Measurements from ENCODE around the gene SLC22A5.

The SLC22A5 gene

DNA sequence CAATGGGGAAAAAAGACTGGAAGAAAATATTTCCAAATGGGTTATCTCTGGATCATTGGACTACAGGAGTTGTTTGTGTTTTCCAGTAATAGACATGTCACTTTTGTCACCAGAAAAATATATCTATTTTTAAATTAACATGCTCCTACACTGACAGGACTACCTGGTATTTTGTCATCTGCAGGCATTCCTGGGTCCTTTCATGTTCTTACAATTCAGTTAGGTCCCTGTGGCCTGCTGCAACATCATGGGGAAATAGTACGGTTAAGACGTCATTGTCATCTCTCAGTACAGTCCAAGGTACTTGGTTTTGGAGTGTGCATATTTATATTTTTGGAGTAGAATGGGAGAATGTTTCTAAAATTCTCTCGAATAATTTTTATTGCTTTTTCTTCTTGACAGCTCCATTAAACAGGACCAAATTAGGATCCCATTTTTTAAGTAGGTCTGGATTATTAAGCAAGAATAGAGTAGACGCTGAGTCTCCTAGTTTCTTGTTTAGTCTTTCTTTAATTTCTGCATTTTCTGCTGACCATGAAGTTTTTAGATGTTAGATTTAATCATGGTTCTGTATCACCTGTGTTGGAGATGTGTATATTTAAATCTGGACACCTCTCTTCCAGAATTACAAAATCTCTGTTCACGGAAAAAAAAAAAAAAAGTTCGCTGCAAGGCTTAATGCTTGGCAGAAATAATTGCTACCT is 46.9 kb downstream of the SLC22A5 start:
- Histone ChIP-seq H3K9me3 (ENCODE audit: insufficient read depth, low read depth, low read length) (no peaks in the 10 kb centered on the region), H3K27me3 (ENCODE audit: insufficient read depth, low read length) (no peaks in the 10 kb centered on the region; the same call in 1 of the 2 replicates), H3K36me3 (ENCODE audit: insufficient read depth, low read length) (no peaks in the 10 kb centered on the region), H3K27ac (ENCODE audit: low read depth, low read length) (no peak overlapping the region), H3K9ac (ENCODE audit: low read depth, low read length) (no peak overlapping the region), H3K4me1 (ENCODE audit: insufficient read depth, low read length) (peaks cover 4% of the 10 kb centered on the region), H3K4me3 (ENCODE audit: low read length) (no peak overlapping the region)
- 93% methylated on average over 6 of the region's 6 CpGs for WGBS

DNA sequence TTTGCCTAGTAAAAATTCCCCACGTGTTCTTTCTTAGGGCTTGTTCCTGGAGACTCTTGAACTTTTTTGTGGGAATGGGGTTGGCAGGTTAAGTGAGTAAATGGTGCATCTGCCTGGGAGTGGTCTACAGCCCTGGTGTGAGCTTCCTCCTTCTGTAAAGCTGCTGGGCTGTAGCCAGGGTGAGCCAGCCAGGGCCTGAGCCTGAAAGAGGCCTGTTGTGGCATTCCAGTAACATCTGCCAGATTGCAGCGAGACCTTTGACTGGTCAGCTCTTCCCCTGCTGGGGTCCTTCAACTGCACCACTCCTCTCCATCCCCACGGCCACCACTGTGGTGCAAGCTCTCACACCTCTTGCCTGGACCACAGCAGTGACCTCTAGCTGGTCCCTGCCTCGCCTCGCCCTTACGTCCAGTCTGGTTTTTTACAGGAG is 47.5 kb downstream of the SLC22A5 start:
- no peak overlapping the region for H3K4me3 ChIP-seq (ENCODE audit: low read length)
- no peaks in the 10 kb centered on the region for H3K9me3 ChIP-seq (ENCODE audit: insufficient read depth, low read depth, low read length)
- no peaks in the 10 kb centered on the region for H3K27me3 ChIP-seq (ENCODE audit: insufficient read depth, low read length)
- H3K4me1 ChIP-seq (ENCODE audit: insufficient read depth, low read length), result peaks cover 4% of the 10 kb centered on the region
- WGBS, result 91% methylated on average over 6 of the region's 6 CpGs
- no peak overlapping the region for H3K27ac ChIP-seq (ENCODE audit: low read depth, low read length)
- no peak overlapping the region for H3K9ac ChIP-seq (ENCODE audit: low read depth, low read length)
- no peaks in the 10 kb centered on the region for H3K36me3 ChIP-seq (ENCODE audit: insufficient read depth, low read length)

DNA sequence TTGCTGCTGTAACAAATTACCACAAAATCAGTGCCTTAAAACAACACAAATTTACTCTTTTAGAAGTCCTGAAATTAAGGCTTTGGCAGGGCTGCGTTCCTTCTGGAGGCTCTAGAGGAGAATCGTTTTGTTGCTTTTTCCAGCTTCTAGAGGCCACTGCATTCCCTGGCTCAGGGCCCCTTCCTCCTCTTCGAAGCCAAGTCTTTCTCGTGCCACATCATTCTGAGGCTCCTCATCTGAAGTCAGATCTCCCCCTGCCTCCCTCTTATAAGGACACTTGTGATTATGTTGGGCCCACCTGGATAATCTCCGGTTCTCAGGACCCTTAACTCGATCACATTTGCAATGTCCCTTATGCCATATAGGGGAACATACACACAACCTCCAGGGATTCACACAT is 48.0 kb downstream of the SLC22A5 start:
- H3K9ac ChIP-seq (ENCODE audit: low read depth, low read length), result no peak overlapping the region

DNA sequence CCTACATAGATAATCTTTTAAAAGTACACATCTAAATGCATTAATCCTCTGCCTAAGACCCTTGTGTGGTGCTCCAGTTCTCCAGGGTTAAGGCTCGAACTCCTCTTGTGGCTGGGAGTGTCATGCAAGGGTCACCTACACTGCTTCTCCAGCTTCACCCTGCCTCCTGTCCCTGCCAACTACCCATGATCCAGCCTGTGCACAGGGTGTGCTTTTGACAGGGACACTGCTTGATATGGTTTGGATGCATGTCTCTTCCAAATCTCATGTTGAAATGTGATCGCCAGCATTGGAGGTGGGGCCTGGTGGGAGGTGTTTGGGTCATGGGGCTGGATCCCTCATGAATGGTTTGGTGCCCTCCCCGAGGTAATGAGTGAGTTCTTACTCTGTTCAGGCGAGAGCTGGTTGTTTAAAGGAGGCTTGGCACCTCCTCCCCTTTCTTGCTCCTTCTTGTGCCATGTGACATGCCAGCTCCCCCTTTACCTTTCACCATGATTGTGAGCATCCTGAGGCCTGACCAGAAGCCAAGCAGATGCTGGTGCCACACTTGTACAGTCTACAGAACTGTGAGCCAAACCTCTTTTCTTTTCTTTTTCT is 48.5 kb downstream of the SLC22A5 start:
- no peaks in the 10 kb centered on the region for H3K9me3 ChIP-seq (ENCODE audit: insufficient read depth, low read depth, low read length)
- no peaks in the 10 kb centered on the region for H3K36me3 ChIP-seq (ENCODE audit: insufficient read depth, low read length)
- no peak overlapping the region for H3K4me3 ChIP-seq (ENCODE audit: low read length)
- H3K4me1 ChIP-seq (ENCODE audit: insufficient read depth, low read length), result peaks cover 4% of the 10 kb centered on the region
- no peak overlapping the region for H3K9ac ChIP-seq (ENCODE audit: low read depth, low read length)
- no peaks in the 10 kb centered on the region for H3K27me3 ChIP-seq (ENCODE audit: insufficient read depth, low read length)
- H3K27ac ChIP-seq (ENCODE audit: low read depth, low read length), result no peak overlapping the region
- WGBS, result 93% methylated on average over 4 of the region's 4 CpGs

More for the DNA sequence above, 48.0 kb downstream of the SLC22A5 start:
- Histone ChIP-seq H3K4me1 (ENCODE audit: insufficient read depth, low read length) (peaks cover 4% of the 10 kb centered on the region), H3K4me3 (ENCODE audit: low read length) (no peak overlapping the region), H3K36me3 (ENCODE audit: insufficient read depth, low read length) (no peaks in the 10 kb centered on the region), H3K9me3 (ENCODE audit: insufficient read depth, low read depth, low read length) (no peaks in the 10 kb centered on the region), H3K27ac (ENCODE audit: low read depth, low read length) (no peak overlapping the region), H3K27me3 (ENCODE audit: insufficient read depth, low read length) (no peaks in the 10 kb centered on the region)
- 94% methylated on average over 6 of the region's 6 CpGs for WGBS

GRCh38 chr5:132418881-132419280 is 49.4 kb downstream of the SLC22A5 start:
- Histone ChIP-seq H3K27me3 (ENCODE audit: insufficient read depth, low read length) (no peaks in the 10 kb centered on the region), H3K4me3 (ENCODE audit: low read length) (no peak overlapping the region), H3K36me3 (ENCODE audit: insufficient read depth, low read length) (no peaks in the 10 kb centered on the region), H3K27ac (ENCODE audit: low read depth, low read length) (no peak overlapping the region), H3K9me3 (ENCODE audit: insufficient read depth, low read depth, low read length) (no peaks in the 10 kb centered on the region), H3K9ac (ENCODE audit: low read depth, low read length) (no peak overlapping the region), H3K4me1 (ENCODE audit: insufficient read depth, low read length) (peaks cover 4% of the 10 kb centered on the region)
- WGBS, result 94% methylated on average over 2 of the region's 2 CpGs

DNA sequence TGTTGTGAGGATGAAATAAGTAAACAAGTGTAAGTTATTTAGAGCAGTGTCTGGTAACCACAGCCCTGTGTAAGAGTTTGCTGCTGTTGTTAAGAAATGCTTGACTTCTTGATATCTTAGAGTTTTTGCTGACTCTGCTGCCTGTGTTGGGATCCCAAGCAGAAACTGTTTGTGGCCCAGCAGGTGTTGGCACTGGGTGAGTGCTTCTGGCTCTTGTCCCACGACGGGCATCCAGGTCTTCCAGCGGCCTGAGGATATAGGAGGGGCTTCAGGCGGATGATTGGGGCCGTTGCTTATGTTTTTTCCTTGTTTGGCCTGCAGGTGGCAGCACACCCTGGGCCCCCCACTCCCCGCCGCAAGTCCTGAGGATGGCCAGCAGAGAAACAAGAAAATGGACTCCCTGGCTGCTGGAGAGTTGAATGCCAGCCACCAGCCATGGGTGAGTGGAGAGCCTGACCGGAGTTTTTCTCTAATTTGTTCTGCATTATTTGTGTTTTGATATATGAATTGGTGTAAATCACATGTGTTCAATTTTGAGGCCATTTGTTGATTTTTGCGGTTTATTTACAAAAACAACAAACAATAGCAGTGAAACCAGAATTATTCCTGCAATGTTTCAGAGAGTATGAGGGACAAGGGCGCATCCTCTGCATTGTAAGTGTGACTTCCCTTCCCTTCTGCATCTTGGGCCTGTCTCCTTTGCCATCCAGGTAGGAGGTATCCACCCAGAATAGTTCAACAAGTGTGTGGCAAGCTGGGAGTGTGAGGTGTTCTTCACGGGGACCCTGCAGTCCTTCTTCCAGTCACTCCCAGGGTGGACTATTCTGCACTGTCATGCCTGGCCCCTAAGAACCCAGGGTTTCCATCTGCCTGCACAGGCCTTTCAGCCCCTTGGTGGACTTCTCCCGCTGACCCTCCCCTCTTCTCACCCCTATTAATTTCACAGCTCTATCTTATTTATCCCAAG is 50.3 kb downstream of the SLC22A5 start:
- H3K27me3 ChIP-seq (ENCODE audit: insufficient read depth, low read length), result no peaks in the 10 kb centered on the region
- no peak overlapping the region for H3K9ac ChIP-seq (ENCODE audit: low read depth, low read length)
- H3K9me3 ChIP-seq (ENCODE audit: insufficient read depth, low read depth, low read length), result no peaks in the 10 kb centered on the region
- H3K4me1 ChIP-seq (ENCODE audit: insufficient read depth, low read length), result peaks cover 4% of the 10 kb centered on the region
- WGBS, result 35% methylated on average over 12 of the region's 12 CpGs
- H3K36me3 ChIP-seq (ENCODE audit: insufficient read depth, low read length), result no peaks in the 10 kb centered on the region
- no peak overlapping the region for H3K27ac ChIP-seq (ENCODE audit: low read depth, low read length)
- H3K4me3 ChIP-seq (ENCODE audit: low read length), result no peak overlapping the region

GRCh38 chr5:132420706-132421272 is 51.3 kb downstream of the SLC22A5 start:
- Histone ChIP-seq H3K9ac (ENCODE audit: low read depth, low read length) (no peak overlapping the region), H3K27ac (ENCODE audit: low read depth, low read length) (no peak overlapping the region), H3K9me3 (ENCODE audit: insufficient read depth, low read depth, low read length) (no peaks in the 10 kb centered on the region), H3K4me3 (ENCODE audit: low read length) (no peak overlapping the region), H3K4me1 (ENCODE audit: insufficient read depth, low read length) (peaks cover 4% of the 10 kb centered on the region), H3K36me3 (ENCODE audit: insufficient read depth, low read length) (no peaks in the 10 kb centered on the region), H3K27me3 (ENCODE audit: insufficient read depth, low read length) (no peaks in the 10 kb centered on the region)
- 92% methylated on average over 6 of the region's 7 CpGs for WGBS

DNA sequence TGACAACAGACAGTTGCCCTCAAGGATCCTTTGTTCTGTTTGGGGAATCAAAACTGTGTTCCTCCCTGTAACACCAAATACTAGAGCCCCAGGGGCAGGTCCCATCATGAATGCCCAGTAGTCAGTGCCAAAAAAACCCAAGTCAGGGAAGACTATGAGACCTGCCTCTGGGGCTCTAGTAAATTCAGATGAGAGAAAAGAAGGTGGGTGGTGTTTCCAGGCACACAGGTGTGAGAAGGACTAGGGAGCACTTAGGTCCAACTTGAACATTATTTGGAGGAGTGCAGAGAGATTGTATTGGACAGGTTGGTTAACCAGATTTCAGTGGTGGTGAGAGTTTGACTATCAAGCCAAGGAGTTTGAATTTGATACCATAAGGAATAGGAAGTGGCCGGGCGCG is 52.0 kb downstream of the SLC22A5 start:
- no peak overlapping the region for H3K9ac ChIP-seq (ENCODE audit: low read depth, low read length)

DNA sequence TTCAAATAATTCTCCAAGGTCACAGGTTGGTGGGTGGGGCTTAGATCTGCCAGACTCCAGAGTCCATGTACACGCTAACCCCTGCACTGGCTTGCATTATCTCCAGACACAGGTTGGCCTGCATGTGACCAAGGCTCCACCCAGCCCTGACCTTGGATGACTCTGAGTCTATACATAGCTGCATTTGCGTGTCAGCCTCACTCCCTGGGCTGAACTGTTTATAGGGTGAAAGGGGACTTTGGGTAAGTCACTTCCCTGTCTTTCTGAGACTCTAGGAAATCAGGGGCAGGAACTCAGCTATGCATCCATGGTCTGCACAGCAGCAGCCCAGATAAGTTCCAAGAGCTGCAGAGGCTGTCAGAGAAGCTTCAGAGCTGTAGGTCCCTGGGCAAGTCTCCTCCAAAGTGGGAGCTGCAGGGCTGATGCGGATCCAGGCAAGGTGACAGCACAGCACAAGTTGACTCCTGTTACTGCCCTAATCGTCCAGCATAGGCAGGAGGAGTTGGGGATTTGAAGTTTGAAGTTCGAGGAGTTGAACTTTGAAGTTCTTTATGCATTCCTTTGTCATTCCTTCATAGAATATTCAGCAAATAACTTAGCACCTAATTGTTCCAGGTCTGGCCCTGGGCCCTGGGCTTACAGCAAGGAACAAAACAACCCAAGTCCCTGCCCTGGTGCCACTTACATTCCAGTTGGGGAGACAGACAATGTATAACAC is 53.4 kb downstream of the SLC22A5 start:
- Histone ChIP-seq H3K4me1 (ENCODE audit: insufficient read depth, low read length) (peaks cover 14% of the 10 kb centered on the region), H3K9ac (ENCODE audit: low read depth, low read length) (no peak overlapping the region), H3K27me3 (ENCODE audit: insufficient read depth, low read length) (no peaks in the 10 kb centered on the region), H3K36me3 (ENCODE audit: insufficient read depth, low read length) (no peaks in the 10 kb centered on the region), H3K4me3 (ENCODE audit: low read length) (no peak overlapping the region), H3K9me3 (ENCODE audit: insufficient read depth, low read depth, low read length) (no peaks in the 10 kb centered on the region), H3K27ac (ENCODE audit: low read depth, low read length) (no peak overlapping the region)
- WGBS, result 72% methylated on average over 4 of the region's 5 CpGs

More for the DNA sequence above, 52.0 kb downstream of the SLC22A5 start:
- H3K27me3 ChIP-seq (ENCODE audit: insufficient read depth, low read length), result no peaks in the 10 kb centered on the region
- H3K9me3 ChIP-seq (ENCODE audit: insufficient read depth, low read depth, low read length), result no peaks in the 10 kb centered on the region
- H3K36me3 ChIP-seq (ENCODE audit: insufficient read depth, low read length), result no peaks in the 10 kb centered on the region
- H3K27ac ChIP-seq (ENCODE audit: low read depth, low read length), result no peak overlapping the region
- H3K4me3 ChIP-seq (ENCODE audit: low read length), result no peak overlapping the region
- 95% methylated on average over 3 of the region's 3 CpGs for WGBS
- H3K4me1 ChIP-seq (ENCODE audit: insufficient read depth, low read length), result peaks cover 4% of the 10 kb centered on the region

DNA sequence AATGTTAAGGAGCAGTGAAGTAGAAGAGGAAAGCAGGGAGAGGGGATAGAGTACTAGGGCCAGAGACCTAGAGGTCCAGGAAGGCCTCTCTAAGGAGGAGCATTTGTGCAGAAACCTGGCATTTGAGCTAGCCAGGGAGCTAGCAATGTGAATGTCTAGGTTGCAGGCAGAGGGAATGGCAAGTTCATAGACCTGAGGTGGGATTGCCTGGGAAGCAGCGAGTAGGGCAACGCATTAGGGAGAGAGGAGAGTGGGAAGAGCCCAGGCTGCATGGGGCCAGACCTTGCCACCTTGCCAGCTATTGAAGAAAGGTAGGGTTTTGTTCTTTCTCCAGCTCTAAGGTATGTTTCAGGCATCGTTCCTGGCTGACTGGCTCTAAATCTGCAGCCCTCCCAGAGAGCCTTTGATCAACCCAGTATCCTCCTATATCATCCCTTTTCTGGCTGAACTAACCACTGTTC is 54.0 kb downstream of the SLC22A5 start:
- Histone ChIP-seq H3K4me3 (ENCODE audit: low read length) (no peak overlapping the region), H3K9me3 (ENCODE audit: insufficient read depth, low read depth, low read length) (no peaks in the 10 kb centered on the region), H3K4me1 (ENCODE audit: insufficient read depth, low read length) (peaks cover 15% of the 10 kb centered on the region), H3K27me3 (ENCODE audit: insufficient read depth, low read length) (no peaks in the 10 kb centered on the region), H3K27ac (ENCODE audit: low read depth, low read length) (no peak overlapping the region), H3K36me3 (ENCODE audit: insufficient read depth, low read length) (no peaks in the 10 kb centered on the region), H3K9ac (ENCODE audit: low read depth, low read length) (no peak overlapping the region)
- 87% methylated on average over 3 of the region's 3 CpGs for WGBS

Measured in HUES64 (cell line).